Occipital lobe (tissue), 2 donors: Measurements from ENCODE around the gene CFDP1. TPM values are rescaled to one million over a fixed set of nuclear protein-coding genes. Genes with fewer than 3 reads are reported as not detected.
"Not testable (repeated sequence)": the region's sequence is repeated elsewhere in the genome, so short reads cannot be mapped to it uniquely, and the experiment has no call there.

Experiments used
- DNase-seq: peaks from one replicate; lab custom pipeline; 2025; lab: John Stamatoyannopoulos, UW
- total RNA-seq: library from RNA; depleted of rRNA; stranded (reverse); fragments of >200 nt; gene quantifications from one replicate; pipeline ENCODE4 v1.2.3, GENCODE V29; 2014

CFDP1 gene
- total RNA-seq, 1 donor from 2014 or later: 37.3 TPM

DNA sequence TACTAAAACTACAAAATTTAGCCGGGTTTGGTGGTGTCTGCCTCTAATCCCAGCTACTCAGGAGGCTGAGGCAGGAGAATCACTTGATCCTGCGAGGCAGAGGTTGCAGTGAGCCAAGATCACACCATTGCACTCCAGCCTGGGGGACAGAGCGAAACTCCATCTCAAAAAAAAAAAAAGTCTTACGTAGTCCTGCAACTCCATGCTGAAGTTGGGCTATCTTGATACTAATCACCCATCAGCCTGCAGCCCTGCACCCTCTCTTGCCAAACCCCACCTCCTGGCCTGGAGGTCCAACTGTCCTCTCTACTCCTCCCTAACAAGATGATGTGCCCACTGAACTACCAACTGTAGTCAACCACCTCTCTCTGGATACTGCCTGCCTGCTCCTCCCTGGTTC lies 26.4 kb upstream of the CFDP1 start:
- no peak for DNase-seq

DNA sequence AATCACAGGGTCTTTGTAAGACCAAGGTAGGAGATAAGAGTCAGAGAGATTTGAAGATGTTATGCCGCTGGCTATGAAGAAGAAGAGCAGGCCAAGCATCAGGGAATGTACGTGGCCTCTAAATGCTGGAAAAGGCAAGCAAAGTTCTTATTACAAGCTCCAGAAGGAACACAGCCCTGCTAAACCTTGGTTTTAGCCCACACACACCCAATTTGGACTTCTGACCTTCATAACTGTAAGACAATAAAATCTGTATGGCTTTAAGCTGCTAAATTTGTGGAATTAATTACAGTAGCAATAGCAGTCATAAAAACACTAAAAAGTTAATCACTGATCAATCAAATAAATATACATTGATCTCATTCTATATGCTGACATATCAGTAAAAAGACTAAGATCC lies 25.1 kb upstream of the CFDP1 start:
- DNase-seq: no peak

DNA sequence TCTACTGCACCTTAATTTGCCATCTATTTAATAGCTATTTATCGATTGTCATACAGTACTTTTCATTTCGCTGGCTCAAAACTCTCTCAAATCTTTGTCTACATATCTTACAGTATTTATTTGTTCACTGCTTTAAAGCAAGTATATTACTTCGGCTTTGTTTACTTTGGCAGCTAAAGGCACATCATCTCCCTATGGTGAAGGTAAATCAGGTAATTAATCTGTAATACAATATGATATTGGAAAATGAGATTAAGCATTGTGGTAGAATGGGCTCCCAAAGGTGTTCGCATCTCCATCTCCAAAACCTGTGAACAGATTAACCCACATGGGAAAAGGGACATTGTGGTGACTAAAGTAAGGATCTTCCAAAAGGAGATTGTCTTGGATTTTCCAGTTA lies 24.7 kb upstream of the CFDP1 start:
- DNase-seq: no peak

- no peak for DNase-seq
Observed at GRCh38 chr16:75457485-75458021, 24.2 kb upstream of the CFDP1 start.

DNA sequence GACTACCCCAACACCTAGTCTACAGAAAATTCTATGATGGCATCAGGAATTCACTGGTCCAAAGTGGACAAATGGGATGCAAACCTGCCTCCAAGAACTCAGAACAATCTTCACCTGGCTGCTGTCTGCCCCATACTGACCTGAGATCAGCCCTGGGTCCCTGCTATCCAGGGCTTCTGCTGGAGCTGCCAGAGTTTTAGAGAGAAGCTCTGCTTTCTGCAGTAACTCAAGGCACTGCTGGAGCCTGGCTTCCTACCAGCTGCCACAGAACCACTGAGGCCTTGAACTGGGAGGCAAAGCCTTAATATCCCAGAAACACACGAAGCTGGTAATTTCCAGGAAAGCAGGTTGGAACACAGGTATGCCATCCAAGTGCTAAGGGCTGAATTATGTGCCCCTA lies 23.7 kb upstream of the CFDP1 start:
- DNase-seq: no peak

DNA sequence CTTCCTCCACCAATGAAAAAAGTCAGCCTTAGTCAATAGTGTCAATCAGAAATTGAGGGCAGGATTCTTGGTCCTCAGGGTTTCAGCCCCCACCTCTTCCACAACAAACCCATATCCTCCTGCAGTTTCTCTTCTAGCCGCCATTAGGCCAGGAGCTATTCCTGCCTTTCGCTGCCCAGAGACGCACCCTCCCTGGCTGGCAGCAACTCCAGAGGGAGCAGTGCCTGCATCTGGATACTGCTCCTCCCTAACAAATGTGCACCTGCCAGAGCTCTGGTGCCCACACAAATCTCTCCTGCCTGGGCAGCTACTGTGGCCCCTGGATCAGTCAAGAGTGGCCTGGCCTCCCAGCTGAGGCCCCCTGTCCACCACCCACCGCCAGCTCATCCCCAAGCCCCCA lies 23.2 kb upstream of the CFDP1 start:
- not testable (repeated sequence) for DNase-seq

GRCh38 chr16:75455677-75456076 lies 22.4 kb upstream of the CFDP1 start:
- DNase-seq: no peak

- DNase-seq: no peak
Observed at GRCh38 chr16:75452464-75453190, 19.3 kb upstream of the CFDP1 start.

- no peak for DNase-seq
Observed at GRCh38 chr16:75446416-75446815, 13.1 kb upstream of the CFDP1 start.

DNA sequence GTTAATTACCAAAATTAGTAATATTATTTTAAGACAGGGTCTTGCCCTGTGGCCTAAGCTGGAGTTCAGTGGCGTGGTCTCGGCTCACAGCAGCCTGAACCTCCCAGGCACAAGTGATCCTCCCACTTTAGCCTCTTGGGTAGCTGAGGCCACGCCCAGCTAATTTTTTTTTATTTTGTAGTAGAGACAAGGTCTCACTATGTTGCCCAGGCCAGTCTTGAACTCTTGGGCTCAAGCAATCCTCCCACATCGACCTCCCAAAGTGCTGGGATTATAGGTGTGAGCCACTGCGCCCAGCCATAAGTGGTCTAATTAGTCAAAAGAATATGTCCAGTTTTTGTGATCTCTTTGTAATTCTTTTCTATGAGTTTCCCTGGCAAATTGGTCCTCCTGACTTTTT lies 12.0 kb upstream of the CFDP1 start:
- DNase-seq: no peak

GRCh38 chr16:75443298-75443697 lies 10.0 kb upstream of the CFDP1 start:
- DNase-seq: no peak

DNA sequence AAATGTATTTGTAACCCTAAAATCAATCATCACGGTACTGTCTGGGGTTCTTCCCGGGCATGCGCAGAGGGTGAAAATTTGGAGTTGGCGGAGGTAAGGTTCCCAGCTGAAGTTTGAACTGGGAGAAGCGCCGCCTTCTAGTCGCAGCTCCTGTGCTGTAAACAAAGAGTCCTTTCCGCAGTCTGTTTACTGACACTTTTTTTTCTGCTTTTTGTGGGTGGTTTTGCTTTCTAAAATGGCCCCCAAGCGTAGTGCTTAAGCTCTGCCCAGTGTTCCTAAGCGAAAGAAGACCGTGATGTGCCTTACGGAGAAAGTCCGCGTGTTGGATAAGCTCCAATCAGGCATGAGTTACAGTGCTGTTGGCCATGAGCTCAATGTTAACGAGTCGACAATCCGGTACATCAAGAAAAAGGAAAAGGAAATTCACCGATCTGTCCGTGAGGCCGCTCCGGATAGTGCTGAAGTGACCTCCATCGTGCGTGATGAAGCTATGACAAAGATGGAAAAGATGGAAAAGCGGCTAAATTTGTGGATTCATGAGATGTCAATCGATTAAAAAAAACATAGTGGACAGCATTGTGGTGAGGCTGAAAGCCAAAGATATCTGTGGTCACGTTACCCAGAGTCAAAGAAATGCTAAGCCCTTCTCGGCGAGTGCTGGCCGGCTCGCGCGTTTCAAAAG lies 570 bp upstream of the CFDP1 start:
- peak; percentile 78 for DNase-seq

DNA sequence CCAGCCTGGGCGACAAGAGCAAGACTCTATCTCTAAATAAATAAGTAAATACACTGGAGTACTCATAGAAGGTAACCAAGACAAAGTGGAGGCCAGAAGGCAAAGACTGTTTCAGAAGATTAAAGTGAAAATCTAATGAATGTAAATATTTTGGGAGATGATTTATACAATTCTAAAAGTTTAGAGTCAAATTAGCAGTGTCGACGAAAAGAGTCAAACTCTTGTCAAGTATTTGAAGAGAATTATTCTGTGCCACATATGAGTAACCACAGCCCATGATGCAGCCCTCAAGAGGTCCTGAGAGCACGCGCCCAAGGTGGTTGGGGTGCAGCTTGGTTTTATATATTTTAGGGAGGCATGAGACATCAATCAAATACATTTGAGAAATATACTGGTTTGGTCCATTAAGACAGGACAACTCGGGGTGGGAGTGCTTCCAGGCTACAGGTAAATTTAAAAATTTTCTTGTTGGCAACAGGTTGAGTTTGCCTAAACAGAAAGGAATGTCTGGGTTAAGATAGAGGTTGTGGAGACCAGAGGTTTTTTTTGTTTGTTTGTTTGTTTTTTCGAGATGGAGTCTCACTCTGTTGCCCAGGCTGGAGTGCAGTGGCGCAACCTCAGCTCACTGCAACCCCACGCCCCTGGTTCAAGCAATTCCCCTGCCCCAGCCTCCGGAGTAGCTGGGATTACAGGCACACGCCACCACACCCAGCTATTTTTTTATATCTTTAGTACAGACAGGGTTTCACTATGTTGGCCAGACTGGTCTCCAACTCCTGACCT lies 3.5 kb downstream of the CFDP1 start:
- no peak for DNase-seq

DNA sequence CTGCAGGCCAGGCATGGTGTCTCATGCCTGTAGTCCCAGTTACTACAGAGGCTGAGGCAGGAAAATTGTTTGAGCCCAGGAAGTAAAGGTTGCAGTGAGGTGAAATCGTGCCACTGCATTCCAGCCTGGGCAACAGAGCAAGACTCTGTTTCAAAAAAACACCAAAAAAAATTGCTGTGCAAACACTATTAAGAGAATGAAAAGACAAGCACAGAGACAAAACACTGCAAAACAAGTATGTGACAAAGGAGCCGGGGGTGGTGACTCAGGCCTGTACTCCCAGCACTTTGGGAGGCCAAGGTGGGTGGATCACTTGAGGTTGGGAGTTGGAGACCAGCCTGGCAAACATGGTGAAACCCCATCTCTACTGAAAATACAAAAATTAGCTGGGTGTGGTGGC lies 6.8 kb downstream of the CFDP1 start:
- not testable (repeated sequence) for DNase-seq

- DNase-seq: not testable (repeated sequence)
Observed at GRCh38 chr16:75424105-75424762, 9.1 kb downstream of the CFDP1 start.

DNA sequence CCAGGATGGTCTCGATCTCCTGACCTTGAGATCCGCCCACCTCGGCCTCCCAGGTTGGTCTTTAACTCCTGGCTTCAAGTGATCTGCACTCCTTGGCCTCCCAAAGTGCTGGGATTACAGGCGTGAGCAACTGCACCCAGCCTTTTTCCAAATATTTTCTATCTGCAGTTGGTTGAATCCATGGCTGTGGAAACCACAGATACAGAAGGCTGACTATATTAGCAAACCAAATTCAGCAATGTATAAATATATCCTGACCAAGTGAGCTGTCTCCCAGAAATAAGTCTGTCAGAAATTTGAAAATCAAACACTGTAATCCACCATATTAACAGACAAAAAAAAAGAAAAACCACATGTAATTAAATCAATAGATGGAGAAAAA lies 9.6 kb downstream of the CFDP1 start:
- no peak for DNase-seq

DNA sequence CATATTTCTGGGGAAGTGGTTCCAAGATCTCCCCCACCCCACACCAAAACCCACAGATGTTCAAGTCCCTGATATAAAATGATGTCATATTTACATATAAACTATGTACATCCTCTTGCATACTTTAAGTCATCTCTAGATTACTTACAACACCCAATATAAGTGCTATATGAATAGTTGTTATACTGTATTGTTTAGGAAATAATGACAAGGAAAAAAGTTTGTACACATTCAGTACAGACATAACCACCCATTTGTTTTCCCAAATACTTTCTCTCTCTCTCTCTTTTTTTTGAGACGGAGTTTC lies 11.5 kb downstream of the CFDP1 start:
- DNase-seq: no peak

DNA sequence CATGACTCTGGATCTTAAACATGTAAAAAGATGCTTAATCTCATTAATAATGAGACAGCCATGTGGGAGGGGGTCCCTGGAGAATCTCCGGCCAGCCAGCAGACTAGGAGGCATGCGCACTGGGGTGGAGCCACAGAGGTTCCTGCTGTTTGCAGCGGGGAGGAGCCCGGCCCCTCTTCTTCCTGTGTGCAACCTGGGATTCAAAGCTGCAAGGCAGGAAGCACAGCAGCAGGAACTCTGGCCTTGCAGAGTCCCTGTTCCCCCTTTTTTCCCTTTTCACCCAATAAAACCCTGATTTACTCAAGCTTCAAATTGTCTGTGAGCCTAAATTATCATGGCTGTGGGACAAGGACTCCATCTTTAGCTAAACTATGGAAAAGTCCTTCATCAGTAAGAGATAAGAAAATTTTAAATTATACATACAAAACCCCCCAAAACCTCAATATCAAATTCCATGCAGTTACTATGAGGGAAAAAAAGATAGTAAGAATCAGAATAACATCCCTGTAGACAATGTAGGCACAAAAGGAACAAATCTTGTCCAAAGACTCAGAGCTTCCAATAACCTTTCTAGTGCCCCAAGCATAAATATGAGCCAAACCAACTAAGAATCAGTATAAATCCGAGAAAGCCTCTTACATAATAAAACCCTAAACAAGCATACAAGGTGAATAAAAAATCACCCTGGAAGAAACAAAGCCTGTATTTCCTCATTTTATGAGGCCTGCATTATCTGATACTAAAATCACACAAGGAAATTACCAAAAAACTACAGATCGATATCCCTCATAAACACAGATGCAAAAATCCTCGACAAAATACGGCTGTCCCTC lies 12.1 kb downstream of the CFDP1 start:
- no peak for DNase-seq

- no peak for DNase-seq
Observed at GRCh38 chr16:75416904-75417565, 16.3 kb downstream of the CFDP1 start.

DNA sequence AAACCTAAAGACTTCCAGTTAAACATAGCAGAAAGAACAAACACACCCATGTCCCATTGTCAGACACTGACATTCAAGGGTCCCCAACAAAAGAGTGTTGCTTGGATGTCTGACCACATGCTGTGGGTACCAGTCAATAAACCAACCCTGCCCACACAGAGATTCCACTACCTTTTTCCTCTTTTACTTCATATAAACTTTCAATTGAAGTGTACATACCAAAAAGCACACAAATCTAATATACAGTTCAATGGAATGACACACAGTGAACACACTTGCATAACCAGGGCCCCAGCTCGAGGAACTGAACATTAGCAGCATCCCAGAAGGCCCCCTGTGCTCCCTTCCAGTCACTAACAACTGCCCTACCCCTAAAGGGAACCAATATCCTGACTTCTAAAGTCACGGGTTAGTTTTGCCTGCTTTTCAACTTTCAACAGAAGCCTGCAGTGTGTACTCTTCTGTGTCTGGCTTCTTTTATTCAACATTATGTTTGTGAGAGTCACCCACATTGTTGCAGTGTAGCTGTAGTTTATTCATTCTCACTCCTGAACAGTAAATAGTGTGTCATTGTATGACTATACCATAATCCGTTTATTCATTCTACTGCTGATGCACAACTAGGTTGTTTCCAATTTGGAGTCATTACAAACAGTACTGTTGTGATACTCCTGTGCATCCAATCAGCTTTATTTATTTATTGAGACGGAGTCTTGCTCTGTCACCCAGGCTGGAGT lies 18.0 kb downstream of the CFDP1 start:
- no peak for DNase-seq
